Right forelimb (tissue), 1 donor: ENCODE results near the gene SCAANT1.

Experiments used
- DNase-seq: peaks from one replicate; pipeline ENCODE4 v3.0.0-alpha.2; 2018

SCAANT1 gene

DNA sequence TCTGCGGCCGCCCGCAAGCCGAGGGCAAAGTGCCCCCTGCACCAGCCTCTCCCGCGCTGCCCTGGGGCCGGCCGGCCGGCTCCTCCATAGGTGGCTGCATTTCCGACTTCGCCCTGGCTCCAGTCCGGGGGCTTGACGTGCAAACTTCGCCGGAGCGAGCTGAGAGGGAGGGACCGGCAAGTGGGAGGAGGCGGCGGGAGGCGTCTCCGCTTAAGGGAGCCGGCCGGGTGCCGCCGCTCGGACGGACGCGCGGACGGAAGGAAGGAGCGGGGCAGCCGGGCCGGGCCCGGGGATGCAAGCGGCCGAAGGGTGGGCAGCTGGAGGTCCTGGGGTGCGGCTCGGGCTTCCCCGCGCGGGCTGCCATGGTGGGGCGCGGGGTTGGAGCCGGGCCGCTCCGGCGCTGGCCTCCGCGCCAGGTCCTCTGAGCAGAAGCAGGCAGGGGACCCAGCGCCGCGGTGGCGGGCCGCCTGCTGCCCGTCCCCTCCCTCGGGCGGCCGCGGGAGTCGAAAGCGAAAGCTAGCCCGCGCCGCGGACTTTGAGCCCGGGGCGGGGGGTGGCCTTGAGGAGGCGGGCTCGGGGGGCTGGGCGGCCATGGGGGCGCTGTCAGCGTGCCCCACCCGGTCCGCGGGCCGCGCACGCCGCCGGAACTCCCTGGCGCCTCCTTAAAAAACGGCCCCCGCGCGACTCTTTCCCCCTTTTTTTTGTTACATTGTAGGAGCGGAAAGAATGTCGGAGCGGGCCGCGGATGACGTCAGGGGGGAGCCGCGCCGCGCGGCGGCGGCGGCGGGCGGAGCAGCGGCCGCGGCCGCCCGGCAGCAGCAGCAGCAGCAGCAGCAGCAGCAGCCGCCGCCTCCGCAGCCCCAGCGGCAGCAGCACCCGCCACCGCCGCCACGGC lies at the start of gene SCAANT1:
Gene SCAANT1, minus strand, starts transcription at position 511 of the 895 bp plus-strand sequence.
- DNase-seq: peak; percentile 92

DNA sequence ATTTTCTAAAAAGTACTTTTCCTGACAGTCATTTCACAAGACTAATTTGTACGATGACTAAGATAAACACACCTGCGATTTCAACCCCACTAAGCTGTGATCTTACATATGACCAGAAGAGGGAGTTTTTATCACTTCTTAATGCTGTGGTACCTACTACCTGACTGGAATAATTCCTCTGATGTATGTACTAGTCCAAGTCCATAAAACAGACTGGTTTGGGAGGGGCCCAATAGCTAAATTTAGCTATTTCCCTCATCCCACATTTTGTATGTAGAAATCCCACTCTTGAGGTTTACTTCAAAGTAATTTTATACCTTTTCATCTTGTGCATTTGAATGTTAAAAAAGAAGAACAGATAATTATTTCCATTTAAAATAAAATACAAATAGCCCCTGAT lies 49.7 kb upstream of the SCAANT1 start:
- DNase-seq: no peak

DNA sequence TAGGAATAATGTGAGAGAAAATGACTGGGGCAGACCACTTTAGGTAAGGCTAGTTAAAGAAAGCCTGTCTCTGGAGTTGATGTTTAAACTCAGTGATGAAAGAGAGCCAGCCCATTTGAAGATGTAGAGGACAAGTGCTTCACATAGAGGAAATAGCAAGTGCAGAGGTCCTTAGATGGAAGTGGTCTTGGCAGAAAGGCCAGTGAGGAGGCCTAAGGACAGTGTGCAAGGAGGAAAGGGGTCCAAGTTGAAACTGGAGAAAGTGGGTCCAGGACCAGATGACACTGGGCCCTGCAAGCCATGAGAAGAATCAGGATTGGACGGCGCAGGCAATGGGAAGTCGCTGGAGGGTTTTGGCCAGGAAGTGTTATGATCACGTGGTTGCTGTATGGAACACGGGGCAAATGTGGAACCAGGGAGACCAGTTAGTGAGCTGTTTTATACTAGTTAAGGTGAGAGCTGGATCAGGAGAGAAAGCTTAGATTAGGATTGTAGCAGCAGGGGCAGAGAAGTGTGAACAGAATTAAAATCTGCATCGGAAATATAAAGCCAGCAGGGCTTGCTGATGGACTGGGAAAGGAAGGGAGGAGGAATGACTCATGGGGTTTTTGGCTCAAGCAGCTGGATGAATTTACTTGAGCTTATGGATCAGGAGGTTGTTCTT lies 48.0 kb upstream of the SCAANT1 start:
- peak; percentile 55 for DNase-seq

DNA sequence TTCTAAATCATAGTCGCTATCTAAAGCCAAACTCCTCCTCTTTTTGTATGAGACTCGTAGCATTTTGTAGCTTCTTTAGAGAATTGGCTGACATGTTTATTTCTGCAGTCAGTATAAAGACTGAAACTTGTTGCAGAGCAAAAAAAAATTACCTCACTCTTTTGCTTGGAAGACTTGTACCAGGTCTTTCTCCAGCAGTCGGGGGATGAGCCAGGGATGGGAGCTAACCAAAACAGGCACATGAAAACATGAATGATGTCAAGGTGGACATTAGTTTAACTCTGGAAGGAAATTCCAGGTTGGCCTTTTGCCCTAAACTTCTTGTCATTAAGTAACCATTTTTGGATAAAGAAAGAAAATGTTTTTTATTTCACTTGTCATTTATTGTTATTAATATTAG lies 47.0 kb upstream of the SCAANT1 start:
- no peak for DNase-seq

DNA sequence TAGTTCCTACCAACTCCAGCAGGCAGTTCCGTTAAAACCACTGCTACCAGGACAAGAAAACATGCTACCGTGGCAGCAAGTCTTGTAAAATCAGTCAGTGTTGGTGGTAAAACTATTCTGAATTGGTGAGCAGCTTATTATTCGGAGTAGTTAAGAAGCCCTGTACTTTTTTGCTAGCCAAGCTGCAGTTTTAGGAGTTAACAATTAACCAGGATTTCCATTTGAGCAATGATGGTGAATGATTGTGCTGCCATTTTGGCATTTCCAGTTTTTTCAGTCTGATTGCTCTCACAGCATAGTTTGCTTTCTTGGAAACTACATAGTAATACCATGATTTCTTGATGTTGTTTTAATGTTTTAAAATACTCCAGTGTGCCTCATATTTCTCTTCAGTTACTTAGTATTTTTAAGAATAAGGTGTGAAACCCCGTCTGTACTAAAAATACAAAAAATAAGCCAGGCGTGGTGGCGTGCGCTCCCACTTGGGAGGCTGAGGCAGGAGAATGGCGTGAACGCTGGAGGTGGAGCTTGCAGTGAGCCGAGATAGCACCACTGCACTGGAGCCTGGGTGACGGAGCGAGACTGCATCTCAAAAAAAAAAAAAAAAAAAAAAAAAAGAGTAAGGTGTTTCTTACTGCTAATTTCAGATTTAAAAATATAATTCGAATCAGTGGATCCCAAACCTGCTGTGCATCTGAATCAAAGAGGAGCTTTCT lies 43.8 kb upstream of the SCAANT1 start:
- DNase-seq: no peak

DNA sequence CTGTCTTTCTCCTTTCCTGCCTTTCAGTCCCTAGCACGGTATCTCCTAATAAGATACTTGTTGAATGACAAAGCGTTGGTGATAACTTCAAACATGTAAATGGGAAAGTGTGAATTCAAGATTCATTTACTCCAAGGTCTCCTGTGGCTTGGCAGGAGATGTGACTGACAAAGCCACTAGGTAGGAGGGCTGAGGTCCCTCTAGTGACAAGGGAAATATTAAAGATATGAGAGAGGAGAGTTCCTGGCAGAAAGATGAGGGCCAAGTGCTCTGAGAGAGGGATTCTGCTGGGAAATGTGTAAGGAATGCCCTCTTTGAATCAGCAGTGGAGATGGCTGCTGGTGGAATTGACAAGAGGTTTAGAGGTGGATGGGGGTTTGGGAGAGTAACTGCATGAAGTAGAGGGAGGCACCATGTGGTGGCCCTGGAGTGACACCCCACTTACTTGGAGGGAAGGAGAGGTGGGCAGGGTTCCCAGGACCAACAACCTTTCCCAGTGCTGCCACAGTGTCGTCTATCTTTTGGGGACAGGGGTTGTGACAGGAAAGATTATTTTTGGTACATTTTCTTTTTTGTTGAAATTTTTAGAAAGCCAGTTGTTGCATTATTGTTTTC lies 43.0 kb upstream of the SCAANT1 start:
- no peak for DNase-seq

DNA sequence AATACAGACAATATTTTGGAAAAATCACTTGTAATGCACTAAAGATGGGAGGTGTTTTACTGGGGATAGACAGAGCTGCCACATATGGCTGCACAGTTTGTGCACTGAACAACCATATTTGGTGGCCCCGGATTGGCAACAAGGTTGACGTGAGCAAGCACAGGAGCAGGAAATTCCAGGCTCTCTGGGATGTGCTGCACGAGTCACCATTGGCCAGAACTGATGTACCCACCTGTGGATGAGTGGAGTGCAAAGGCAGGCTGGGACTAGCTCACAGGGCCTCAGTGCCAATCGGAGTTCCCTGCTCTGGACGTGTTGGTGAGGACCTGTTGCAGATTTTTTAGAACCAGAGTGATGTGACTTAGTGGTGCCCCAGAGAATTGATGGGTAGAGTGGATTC lies 42.0 kb upstream of the SCAANT1 start:
- DNase-seq: no peak

DNA sequence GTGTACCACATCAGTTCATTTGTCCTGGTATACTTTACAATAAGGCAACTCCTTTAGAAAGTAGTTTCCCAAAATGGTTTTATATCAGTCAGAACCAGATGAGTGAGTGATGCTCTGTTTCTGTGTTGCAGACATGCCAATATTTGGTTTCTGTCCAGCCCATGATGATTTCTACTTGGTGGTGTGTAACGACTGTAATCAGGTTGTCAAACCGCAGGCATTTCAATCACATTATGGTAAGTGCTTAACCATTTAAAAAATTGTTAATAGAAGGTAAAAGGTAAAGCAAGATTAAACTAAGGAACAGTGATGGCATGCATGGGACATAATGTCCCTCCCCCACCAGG lies 40.0 kb upstream of the SCAANT1 start:
- no peak for DNase-seq

DNA sequence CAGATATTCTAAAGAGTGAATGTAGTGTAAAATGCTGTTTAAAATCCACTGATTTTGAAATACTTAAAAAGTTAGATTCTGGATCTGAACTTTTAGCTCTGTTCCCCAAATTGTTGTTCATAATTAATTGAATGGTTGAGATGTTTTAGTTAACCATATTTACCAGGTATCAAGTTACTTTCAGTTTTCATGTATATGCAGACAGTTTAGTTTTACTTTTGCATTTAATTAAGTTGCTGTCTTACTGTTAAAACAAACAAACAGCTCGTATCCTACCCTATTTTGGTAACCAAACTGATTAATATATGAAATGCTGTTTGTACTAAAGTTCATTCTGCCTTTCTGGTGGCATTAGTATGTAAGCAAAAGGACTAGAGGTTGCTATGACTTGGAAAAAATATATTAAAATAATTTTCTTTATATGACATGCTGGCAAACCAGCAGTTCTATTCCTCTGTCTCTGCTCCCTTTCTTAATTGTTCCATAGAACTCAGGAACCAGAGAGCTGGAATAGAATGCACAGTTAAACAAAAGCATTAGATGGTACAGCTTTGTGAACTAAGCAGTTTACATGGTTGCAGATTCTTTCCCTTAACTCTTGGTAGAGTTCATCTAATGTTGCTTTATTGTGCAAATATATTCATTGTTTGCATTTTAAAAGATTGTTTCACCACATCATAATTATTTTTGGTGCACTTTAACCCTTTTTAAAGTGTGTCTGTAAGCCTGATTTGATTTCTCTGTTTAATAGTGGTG lies 39.5 kb upstream of the SCAANT1 start:
- DNase-seq: no peak

DNA sequence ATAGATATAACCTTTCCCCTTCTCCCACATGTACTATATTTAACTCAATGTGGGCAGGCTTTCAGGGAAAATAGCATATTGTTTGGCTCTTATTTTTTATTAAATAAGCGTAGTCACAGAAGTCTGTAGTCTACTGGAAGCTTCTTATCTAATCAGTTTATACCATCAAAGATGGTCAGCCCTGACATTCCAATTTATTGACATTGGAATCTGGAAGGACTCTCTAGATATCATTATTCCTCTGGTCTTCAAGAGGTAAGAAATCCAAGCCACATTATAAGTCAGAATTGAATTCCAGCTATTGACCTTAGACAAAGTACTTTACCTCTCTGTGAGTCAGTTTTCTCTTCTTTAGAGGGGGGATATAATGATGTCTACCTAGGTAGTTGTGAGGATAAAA lies 38.5 kb upstream of the SCAANT1 start:
- no peak for DNase-seq

DNA sequence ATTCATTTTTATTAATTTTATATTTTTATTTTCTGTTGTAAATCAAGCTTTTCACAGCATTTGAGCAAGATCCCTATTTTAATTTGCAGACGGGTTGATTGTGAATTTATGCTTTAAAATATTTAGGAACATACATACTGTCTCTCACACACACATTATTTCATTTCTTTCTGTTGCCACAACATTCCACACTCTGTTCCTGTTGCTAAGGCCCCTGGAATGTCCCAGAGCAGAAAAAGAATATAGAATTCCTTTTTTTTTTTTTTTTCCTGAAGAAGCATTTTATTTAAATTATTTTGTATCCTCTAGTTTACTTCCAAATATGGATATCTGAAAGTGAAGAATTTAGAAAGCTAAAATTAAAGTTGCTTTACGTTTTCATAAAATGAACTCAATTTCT lies 36.8 kb upstream of the SCAANT1 start:
- no peak for DNase-seq

DNA sequence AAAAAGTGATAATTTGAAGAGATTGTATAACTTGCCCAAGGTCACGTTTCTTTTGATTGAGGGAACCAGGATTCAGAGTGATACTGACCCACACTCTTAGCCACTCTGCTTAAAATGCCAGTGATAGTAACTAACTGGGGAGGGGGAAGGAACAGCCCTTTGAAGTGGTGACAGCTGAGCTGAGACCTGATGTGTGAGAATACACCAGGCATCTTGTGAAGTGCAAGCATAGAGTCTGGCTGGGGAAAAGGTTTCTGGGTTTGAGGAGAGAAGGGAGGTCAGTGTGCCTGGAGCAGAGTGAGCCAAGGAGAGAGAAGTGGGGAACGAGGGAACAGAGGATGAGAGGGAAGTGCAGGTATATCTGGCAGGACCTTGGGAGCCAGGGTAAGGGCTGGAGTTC lies 35.4 kb upstream of the SCAANT1 start:
- DNase-seq: no peak

DNA sequence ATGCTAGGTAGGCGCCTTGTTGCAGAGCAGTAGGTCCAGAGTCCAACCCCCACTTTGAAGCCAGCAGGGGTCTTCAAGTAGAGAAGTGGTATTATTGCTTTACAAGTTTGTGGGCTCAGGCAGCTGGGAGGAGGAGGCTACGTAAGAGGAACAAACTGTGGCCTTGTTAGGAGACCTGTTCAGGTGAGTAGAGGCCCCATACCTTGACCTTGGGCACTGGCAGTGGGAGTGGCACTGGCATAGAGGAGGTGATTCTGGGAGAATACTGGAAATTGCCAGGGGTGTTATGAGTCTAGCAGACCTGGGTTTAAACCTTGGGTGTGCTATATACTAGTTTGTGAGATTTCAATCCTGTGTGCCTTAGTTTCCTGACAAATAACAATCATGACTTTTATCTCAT lies 34.6 kb upstream of the SCAANT1 start:
- no peak for DNase-seq

DNA sequence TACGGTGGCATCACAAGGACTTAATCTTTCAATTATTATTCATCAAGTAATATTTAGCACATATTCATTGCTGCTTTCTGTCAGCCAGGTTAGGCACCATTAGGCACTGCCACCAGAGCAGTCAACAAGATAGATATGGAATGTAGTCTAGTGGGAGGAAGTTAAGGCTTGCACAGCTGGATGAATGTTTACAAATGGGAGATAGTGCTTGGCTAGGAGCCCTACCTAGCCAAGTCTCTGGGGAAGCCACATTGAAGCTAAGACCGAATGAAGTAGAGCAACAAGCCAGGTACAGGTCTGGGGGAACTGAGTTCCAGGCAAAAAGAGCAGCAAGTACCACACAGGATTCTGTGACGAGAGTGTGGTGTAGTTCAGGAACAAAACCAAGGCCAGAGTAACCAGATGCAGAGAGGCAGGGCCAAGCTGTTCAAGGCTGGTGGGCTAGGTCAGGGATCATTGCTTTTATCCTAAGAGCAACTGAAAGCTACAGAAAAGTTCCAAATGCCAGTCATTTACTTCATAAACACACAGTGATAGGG lies 33.4 kb upstream of the SCAANT1 start:
- no peak for DNase-seq

DNA sequence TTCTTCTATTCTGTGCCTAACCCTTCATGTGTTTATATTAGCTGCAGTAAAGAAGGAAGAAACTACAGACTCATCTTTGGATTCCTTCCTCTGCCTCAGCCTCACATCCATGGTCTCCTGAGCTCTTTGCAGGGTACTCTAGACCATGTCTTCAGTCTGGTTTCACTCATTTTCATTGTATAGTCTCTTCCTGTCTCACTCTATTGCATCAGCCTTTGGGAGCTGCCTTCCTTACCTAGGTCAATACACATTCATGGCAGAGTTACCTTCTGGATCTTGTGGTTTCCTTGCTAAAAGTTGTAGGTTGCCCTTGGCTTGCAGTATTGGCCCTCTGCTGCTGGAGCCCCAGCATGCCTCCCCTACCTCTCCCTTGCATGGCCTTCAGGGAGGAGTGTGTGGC lies 31.5 kb upstream of the SCAANT1 start:
- no peak for DNase-seq

DNA sequence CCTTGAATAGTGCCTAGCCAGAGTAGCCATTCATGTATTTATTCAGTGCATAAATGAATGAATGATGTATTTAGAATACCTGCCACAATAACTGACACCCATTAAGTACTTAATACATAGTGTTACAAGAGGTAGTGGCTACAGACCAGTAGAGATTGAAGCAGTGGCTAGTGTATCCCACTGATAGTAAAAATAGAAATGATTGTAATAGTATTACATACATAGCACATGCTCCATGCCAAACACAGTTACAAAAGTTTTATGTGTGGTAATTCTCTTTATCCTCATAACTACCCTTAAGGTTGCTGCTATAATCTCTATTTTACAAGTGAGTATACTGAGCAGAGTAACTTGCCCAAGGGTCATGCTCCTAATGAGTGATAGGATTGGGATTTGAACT lies 30.3 kb upstream of the SCAANT1 start:
- no peak for DNase-seq

DNA sequence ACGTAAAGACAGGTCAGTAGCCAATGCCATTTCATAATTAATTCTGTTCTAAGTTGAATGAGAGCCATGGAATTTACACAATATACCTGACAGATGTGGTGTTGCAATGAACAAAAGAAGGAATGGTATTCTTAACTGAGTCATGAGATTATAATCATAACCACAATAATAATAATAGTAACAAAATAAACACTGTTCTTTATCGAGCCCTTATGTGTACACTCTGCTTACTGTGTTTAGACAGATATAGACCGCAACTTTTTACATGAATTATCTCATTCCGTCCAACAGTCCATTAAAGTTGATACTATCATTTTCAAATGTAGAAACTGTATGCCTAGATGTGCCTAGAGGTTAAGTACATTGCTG lies 28.2 kb upstream of the SCAANT1 start:
- DNase-seq: no peak

DNA sequence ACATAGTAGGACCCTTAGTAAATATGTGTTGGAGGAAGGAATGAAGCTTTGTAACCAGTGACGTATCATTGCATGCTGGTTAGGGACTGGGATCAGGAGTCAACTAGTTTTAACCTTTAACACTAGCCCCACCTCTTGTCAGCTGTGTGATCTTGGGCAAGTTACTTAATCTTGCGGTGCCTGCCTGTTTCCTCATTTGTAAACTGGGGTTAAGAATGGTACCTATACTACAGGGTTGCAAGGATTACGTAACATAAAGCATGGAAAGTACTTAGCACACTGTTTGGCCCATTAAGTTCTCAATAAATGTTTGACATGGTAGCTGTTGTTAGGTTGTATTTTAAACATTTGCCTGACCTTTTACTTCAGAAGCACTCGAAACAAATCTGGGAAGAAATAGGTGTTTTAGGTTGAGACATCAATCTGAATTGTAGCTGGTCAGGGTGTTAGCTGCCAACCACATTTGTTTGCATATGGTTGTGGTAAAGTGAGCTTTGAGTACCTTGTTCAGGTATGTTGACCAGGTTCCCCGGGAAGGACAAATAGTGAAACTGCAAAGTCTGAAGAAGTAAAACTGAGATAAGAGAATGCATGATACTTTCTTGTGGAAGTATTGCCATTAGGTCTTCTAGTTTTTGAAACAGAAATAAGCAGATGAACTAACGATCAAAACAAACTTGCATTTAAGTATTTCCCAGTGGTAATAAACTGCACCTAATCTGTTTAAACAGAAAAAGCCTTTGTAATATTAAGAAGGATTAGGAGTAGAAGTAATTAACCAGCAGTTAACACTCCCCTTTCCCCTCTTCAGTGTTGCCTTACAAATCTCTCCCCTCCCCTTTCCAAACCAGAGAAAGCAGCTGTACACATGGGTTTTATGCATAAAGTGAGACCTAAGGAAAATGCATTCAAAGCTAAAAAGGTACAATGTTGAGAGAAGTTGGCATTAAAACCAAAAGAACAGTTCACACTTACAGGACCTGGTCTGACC lies 25.8 kb upstream of the SCAANT1 start:
- DNase-seq: no peak

DNA sequence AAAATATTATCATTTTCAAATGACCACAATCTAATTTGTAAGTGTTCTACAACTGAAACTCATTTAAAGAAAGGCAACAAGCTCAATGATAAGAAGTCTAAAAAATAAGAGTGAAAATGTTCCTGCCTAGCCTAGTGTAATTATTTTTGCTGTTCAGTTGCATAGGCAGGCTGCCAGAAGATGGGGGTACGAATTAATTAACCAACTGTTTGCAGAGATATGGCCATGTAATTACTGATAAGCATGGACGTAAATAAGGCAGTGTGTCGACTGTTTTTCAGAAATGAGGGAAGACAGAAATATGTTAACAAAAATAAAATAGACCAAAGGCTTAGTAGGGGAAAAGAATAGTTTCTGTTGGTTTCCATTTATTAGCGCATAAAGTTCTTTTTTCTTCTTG lies 24.7 kb upstream of the SCAANT1 start:
- no peak for DNase-seq

DNA sequence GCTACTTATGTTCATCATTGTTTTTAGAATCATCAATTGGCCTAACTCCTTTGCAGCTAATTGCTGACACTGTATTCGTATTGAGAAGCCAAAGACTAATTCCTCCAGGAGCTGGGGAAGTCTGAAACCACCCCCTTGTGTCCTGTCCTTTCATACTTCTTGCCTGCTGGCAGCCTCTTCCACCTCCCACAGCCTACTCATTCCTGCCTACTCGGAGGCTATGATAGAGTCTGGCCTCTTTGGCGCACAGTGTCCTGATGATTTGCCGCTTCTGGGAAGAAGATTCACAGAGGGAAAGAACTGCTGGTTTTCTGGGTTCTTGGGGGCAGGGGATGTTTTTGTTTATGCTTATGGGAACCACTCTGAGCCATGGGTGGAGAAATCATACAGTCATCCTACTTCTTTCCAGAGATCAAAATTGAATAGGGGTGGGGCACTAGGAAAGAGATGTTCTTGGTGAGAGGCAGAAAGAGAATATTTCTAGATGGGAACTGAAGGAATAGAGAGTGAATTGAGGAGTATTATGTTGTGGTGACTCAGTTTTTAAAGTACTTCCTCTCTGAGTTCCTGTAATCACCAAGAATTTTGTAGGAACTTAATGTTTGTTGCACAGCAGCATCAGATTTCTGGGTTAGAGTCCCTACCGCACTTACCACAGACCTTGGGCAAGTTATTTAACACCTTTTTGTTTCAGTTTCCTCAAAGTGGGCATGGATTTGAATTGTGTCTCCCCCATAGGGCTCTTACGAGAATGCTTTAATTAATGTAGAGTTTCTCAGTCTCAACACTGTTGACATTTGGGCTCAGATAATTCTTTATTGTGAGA lies 22.1 kb upstream of the SCAANT1 start:
- DNase-seq: no peak
